GM12864 (cell line): ENCODE measurements around the gene HPD.

Experiments
- DNase-seq: peaks from one replicate; pipeline ENCODE4 v3.0.0-alpha.2; 2011; ENCODE audit warnings: low read depth
- H3K4me3 ChIP-seq: 2 replicates; pipeline ENCODE4 v1.5.1; 2011; ENCODE audit warnings: mild to moderate bottlenecking, low read depth, low read length, control low read depth
- CTCF ChIP-seq: IDR thresholded peaks from 2 replicates; pipeline ENCODE4 v1.5.1; 2011; ENCODE audit warnings: low read depth, mild to moderate bottlenecking, moderate library complexity, low read length, control low read depth, inconsistent platforms; ENCODE audit errors: missing control alignments

Gene HPD

GRCh38 chr12:121845701-121846100 is 13.0 kb downstream of the HPD start:
- DNase-seq = no peak
- no peak for TF ChIP-seq CTCF
- no peak overlapping the region for H3K4me3 ChIP-seq

GRCh38 chr12:121843236-121843982 is 15.2 kb downstream of the HPD start:
- no peak for DNase-seq
- no peak for TF ChIP-seq CTCF
- no peak overlapping the region for H3K4me3 ChIP-seq

- peak overlapping the region; percentile 74 for H3K4me3 ChIP-seq
- no peak for DNase-seq
- no peak for TF ChIP-seq CTCF
Observed at GRCh38 chr12:121839993-121840761, 18.5 kb downstream of the HPD start.

- H3K4me3 ChIP-seq = peak overlapping the region; percentile 74
- DNase-seq = peak; percentile 88
- peak; percentile 15 for TF ChIP-seq CTCF
Observed at GRCh38 chr12:121839106-121839992, 19.3 kb downstream of the HPD start.

- no peak for DNase-seq
- no peak overlapping the region for H3K4me3 ChIP-seq
- TF ChIP-seq CTCF = no peak
Observed at GRCh38 chr12:121838126-121838525, 20.5 kb downstream of the HPD start.

- no peak for DNase-seq
- TF ChIP-seq CTCF = no peak
- H3K4me3 ChIP-seq = no peak overlapping the region
Observed at GRCh38 chr12:121837680-121838079, 21.0 kb downstream of the HPD start.
